Transverse colon (tissue), 4 donors: ENCODE data around the gene PLPP2.

Experiments
- EP300 ChIP-seq: sonication (generic); formaldehyde crosslinking; IDR thresholded peaks from one replicate; pipeline ENCODE4 v1.6.1; 2017; ENCODE audit warnings: antibody characterized with exemption, low read depth
- POLR2A ChIP-seq: fragments of 450-650 bp; IDR thresholded peaks from one replicate; pipeline ENCODE4 v1.6.1; 2016; ENCODE audit warnings: antibody characterized with exemption, mild to moderate bottlenecking, moderate library complexity
- POLR2AphosphoS5 ChIP-seq, 3 donors: sonication (generic); formaldehyde crosslinking; IDR thresholded peaks; one replicate each; pipeline ENCODE4 v1.6.1; 2016; ENCODE audit warnings: antibody characterized with exemption in 3 of 3
- TF ChIP-seq, protein P1 (sequence below), 5 experiments: fragments of 200-600 bp in 3 of 5; fragments of 450-650 bp in 2 of 5; sonication (generic) in 3 of 5; IDR thresholded peaks; 1 replicate in 2 of 5; 2 replicates in 3 of 5; pipeline ENCODE4 v1.5.1; 2016 to 2017; ENCODE audit warnings: antibody characterized with exemption in 5 of 5, inconsistent platforms in 3 of 5, mild to moderate bottlenecking in 2 of 5, moderate library complexity in 1 of 5

DNA sequence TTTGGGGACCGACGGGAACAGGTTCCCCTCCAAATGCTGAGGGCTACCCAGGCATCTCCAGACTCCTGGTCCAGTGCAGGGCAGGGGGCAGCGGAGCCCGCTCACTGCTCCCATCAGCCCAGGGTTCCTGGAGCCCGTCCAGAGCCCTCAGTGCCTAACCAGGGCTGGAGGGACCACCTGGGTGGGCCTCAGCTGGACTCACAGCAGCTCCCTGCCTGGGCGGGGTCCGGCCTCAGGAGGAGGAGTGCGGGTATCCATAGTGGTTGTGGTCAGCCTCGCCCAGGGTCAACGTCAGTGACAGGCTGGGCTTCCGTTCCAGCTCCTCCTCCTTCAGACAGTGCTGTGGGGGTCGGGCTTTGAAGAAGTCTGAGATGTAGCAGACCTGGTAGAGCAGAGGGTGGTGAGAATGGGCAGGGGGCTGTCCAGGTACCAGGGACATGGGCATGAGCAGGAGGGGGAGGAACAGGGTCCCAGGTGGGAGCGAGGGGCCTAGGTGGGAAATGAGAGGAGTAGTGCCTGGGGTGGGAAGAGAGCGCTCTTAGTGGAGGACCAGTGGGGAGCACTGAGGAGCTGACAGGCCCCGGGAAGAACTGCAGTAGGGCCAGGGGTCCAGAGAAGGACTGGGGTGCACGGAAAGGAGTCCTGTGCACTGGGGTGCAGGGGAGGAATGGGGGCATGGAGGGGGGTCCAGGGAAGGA is 9.9 kb downstream of the PLPP2 start:
- TF ChIP-seq, protein P1, sequence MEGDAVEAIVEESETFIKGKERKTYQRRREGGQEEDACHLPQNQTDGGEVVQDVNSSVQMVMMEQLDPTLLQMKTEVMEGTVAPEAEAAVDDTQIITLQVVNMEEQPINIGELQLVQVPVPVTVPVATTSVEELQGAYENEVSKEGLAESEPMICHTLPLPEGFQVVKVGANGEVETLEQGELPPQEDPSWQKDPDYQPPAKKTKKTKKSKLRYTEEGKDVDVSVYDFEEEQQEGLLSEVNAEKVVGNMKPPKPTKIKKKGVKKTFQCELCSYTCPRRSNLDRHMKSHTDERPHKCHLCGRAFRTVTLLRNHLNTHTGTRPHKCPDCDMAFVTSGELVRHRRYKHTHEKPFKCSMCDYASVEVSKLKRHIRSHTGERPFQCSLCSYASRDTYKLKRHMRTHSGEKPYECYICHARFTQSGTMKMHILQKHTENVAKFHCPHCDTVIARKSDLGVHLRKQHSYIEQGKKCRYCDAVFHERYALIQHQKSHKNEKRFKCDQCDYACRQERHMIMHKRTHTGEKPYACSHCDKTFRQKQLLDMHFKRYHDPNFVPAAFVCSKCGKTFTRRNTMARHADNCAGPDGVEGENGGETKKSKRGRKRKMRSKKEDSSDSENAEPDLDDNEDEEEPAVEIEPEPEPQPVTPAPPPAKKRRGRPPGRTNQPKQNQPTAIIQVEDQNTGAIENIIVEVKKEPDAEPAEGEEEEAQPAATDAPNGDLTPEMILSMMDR (IDR thresholded peaks at IDR 0.05) = no peak
- no peak for TF ChIP-seq EP300
- TF ChIP-seq POLR2A = no peak
- TF ChIP-seq POLR2AphosphoS5 (IDR thresholded peaks at IDR 0.05) = no peak
